Measurements from ENCODE around the gene AMOT. TPM values are rescaled to one million over a fixed set of nuclear protein-coding genes. Genes with fewer than 3 reads are reported as not detected.

AMOT gene
- total and polyA plus RNA-seq, 2 experiments from 2014 or later = 2.1 to 5.4 TPM

- no peak overlapping the region for H3K27ac Mint-ChIP-seq
- no peak overlapping the region for H3K4me3 Mint-ChIP-seq
- Histone ChIP-seq H3K27me3 (ENCODE audit: insufficient read depth) (no peaks in the 10 kb centered on the region), H3K27ac (ENCODE audit: low read depth) (no peak overlapping the region), H3K4me3 (no peak overlapping the region), H3F3A (replicated peaks; ENCODE audit: low read depth) (no peaks in the 10 kb centered on the region), H3K4me2 (no peak overlapping the region), H3K9me2 (ENCODE audit: insufficient read depth) (no peaks in the 10 kb centered on the region), H2AFZ (no peak overlapping the region; the same call in 1 of the 2 replicates), H4K20me1 (replicated peaks; ENCODE audit: insufficient read depth) (no peaks in the 10 kb centered on the region), H3K79me2 (replicated peaks; ENCODE audit: insufficient read depth) (no peaks in the 10 kb centered on the region), H3K4me1 (ENCODE audit: insufficient read depth) (no peaks in the 10 kb centered on the region), H3K36me3 (ENCODE audit: insufficient read depth) (no peaks in the 10 kb centered on the region)
- H3K36me3 Mint-ChIP-seq (ENCODE audit: low read depth) = no peaks in the 10 kb centered on the region; the same call in 2 of the 3 replicates
- H3K27me3 Mint-ChIP-seq (ENCODE audit: insufficient read depth, low read depth, poor library complexity) = peaks cover 1% of the 10 kb centered on the region
- H3K9me3 Mint-ChIP-seq = no peaks in the 10 kb centered on the region
- ATAC-seq (peak; percentile 56), DNase-seq (ENCODE audit: low spot score) (no peak)
- TF ChIP-seq CTCF (conservative IDR thresholded peaks at IDR 0.05; ENCODE audit: low read depth in 2 of 2) (0 out of 4 replicates have a peak, but pooled peaks of 1 of the 2 experiments have one; percentile 8), ETS1 (IDR thresholded peaks at IDR 0.05) (no peak), NANOG (IDR thresholded peaks at IDR 0.05; ENCODE audit: borderline replicate concordance) (no peak), JUNB (IDR thresholded peaks at IDR 0.05; ENCODE audit: unreplicated experiment) (no peak)
- peaks cover 17% of the 10 kb centered on the region for H3K4me1 Mint-ChIP-seq
Measured at GRCh38 chrX:112851161-112851779, 10.6 kb upstream of the AMOT start.

GRCh38 chrX:112849016-112849415 lies 8.4 kb upstream of the AMOT start:
- Mint-ChIP-seq H3K4me1 (peaks cover 17% of the 10 kb centered on the region), H3K27me3 (ENCODE audit: insufficient read depth, low read depth, poor library complexity) (peaks cover 1% of the 10 kb centered on the region), H3K9me3 (no peaks in the 10 kb centered on the region), H3K27ac (no peak overlapping the region), H3K4me3 (no peak overlapping the region), H3K36me3 (ENCODE audit: low read depth) (no peaks in the 10 kb centered on the region; the same call in 2 of the 3 replicates)
- Histone ChIP-seq H3K27ac (ENCODE audit: low read depth) (no peak overlapping the region), H4K20me1 (replicated peaks; ENCODE audit: insufficient read depth) (no peaks in the 10 kb centered on the region), H3F3A (replicated peaks; ENCODE audit: low read depth) (no peaks in the 10 kb centered on the region), H3K9me2 (ENCODE audit: insufficient read depth) (no peaks in the 10 kb centered on the region), H3K27me3 (ENCODE audit: insufficient read depth) (no peaks in the 10 kb centered on the region), H3K36me3 (ENCODE audit: insufficient read depth) (no peaks in the 10 kb centered on the region), H3K4me2 (no peak overlapping the region), H3K4me1 (ENCODE audit: insufficient read depth) (no peaks in the 10 kb centered on the region), H3K4me3 (no peak overlapping the region), H2AFZ (no peak overlapping the region), H3K79me2 (replicated peaks; ENCODE audit: insufficient read depth) (no peaks in the 10 kb centered on the region)
- DNase-seq (ENCODE audit: low spot score) (no peak), ATAC-seq (no peak)
- TF ChIP-seq POLR2AphosphoS5 (IDR thresholded peaks at IDR 0.05; ENCODE audit: low read depth) = no peak
- no peak for TF ChIP-seq ZNF114 (CRISPR knock-in tag; IDR thresholded peaks at IDR 0.05)
- TF ChIP-seq ZNF331 (CRISPR knock-in tag; IDR thresholded peaks at IDR 0.05; ENCODE audit: low read depth) = no peak
- TF ChIP-seq REST (IDR thresholded peaks at IDR 0.05; ENCODE audit: unreplicated experiment) = no peak
- TF ChIP-seq CREB1 (CRISPR knock-in tag; IDR thresholded peaks at IDR 0.05; ENCODE audit: low read depth) = no peak
- no peak for TF ChIP-seq CTCF (conservative IDR thresholded peaks at IDR 0.05; ENCODE audit: low read depth in 2 of 2)
- no peak for TF ChIP-seq EZH2phosphoT487 (IDR thresholded peaks at IDR 0.05; ENCODE audit: unreplicated experiment)
- no peak for TF ChIP-seq EZH2 (IDR thresholded peaks at IDR 0.05; ENCODE audit: low read depth, unreplicated experiment)
- no peak for TF ChIP-seq JUNB (IDR thresholded peaks at IDR 0.05; ENCODE audit: unreplicated experiment)
- no peak for TF ChIP-seq NANOG (IDR thresholded peaks at IDR 0.05; ENCODE audit: borderline replicate concordance)
- no peak for TF ChIP-seq ETS1 (IDR thresholded peaks at IDR 0.05)

Data from GM23338 (cell line).